PC-9 (cell line): ENCODE data around the gene G3BP1.

Experiments used
- EZH2 ChIP-seq: fragments of 200-600 bp; sonication (generic); IDR thresholded peaks from 2 replicates; pipeline ENCODE4 v1.8.0; 2017; ENCODE audit warnings: antibody characterized with exemption, low read depth
- TF ChIP-seq, protein P1 (sequence below): fragments of 200-600 bp; sonication (generic); conservative IDR thresholded peaks from 2 replicates; pipeline ENCODE4 v1.6.1; 2017; ENCODE audit warnings: mixed run types, antibody characterized with exemption, mild to moderate bottlenecking, moderate library complexity

DNA sequence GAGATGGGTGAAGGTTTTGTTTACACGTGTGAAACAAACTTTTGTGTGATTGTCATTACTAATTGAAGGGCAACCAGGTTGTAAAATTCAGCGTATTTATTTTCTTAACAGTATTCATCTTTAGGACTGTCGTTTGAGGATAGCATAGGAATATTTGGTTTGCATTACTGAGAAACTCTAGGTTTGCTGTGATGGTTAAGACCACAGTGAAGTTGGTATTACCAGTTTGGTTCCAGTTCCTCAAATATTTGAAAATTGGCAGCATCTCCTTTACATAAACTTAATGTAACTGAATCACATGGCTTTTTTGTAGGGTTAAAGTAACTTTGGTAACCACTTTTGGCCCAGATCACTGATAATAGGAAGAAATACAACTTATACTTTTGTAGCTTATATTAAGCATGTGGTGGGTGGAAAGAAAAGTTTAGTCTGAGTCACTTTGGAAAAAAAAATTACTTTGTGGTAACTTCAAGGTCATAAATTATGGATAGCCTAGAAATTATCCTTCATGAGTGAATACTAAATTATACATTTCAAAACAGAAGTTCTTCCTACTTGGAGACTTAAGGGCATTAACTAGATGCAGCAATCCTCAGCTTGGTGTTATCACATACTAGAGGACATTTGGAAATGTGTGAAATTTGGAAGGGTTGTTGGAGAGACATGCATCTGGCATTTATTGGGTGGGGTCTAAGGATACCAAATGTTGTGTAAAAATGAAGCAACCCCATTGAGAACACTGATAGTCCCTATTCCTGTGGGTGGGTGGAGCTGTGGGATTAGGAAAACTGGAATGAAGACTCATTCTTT is 33.9 kb downstream of the G3BP1 start:
- TF ChIP-seq, protein P1, sequence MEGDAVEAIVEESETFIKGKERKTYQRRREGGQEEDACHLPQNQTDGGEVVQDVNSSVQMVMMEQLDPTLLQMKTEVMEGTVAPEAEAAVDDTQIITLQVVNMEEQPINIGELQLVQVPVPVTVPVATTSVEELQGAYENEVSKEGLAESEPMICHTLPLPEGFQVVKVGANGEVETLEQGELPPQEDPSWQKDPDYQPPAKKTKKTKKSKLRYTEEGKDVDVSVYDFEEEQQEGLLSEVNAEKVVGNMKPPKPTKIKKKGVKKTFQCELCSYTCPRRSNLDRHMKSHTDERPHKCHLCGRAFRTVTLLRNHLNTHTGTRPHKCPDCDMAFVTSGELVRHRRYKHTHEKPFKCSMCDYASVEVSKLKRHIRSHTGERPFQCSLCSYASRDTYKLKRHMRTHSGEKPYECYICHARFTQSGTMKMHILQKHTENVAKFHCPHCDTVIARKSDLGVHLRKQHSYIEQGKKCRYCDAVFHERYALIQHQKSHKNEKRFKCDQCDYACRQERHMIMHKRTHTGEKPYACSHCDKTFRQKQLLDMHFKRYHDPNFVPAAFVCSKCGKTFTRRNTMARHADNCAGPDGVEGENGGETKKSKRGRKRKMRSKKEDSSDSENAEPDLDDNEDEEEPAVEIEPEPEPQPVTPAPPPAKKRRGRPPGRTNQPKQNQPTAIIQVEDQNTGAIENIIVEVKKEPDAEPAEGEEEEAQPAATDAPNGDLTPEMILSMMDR: no peak
- no peak for TF ChIP-seq EZH2
